Measurements from ENCODE around the gene GALNT9. TPM values are rescaled to one million over a fixed set of nuclear protein-coding genes. Genes with fewer than 3 reads are reported as not detected.
"Not testable (repeated sequence)": the region's sequence is repeated elsewhere in the genome, so short reads cannot be mapped to it uniquely, and the experiment has no call there.

Gene GALNT9
- total RNA-seq, 4 donors from 2014 or later = 1.6 TPM; not detected in 3

DNA sequence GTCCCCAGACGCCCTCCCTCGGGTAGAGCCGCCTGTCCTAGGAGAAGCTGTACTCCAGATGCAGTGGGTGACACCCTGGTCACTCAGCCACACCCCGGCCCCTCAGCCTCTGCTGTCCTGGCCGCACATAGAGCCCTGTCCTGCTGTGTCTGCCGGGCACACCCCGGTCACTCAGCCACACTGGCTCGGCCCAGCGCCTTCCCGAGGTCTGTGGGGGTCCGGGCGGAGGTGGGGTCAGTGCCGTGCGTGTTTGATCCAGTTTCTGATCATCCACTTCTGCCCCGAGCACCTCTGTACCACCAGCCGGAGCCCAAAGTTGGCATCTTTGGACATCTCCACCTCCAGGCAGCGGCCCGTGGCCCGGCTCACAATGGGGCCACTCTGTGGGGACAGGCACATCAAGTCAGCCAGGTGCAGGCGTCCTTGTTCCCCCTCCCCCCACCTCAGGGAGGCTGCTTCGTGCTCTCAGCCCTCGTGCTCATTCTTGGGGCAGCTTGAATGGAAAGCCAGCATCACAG lies 132.5 kb downstream of the GALNT9 start:
- Histone ChIP-seq H3K27ac (no peak overlapping the region), H3K4me3 (no peak overlapping the region), H3K4me1 (no peaks in the 10 kb centered on the region), H3K27me3 (peaks cover 0 to 15% of the 10 kb centered on the region in 2 donors), H3K9me3 (peaks cover 0 to 18% (median 0%) of the 10 kb centered on the region in 4 donors), H3K36me3 (no peaks in the 10 kb centered on the region)
- 85 to 88% methylated on average over 18 of the region's 22 CpGs for WGBS, 2 donors
- DNase-seq (ENCODE audit: low spot score in 2 of 2) = no peak
- TF ChIP-seq, protein P1, sequence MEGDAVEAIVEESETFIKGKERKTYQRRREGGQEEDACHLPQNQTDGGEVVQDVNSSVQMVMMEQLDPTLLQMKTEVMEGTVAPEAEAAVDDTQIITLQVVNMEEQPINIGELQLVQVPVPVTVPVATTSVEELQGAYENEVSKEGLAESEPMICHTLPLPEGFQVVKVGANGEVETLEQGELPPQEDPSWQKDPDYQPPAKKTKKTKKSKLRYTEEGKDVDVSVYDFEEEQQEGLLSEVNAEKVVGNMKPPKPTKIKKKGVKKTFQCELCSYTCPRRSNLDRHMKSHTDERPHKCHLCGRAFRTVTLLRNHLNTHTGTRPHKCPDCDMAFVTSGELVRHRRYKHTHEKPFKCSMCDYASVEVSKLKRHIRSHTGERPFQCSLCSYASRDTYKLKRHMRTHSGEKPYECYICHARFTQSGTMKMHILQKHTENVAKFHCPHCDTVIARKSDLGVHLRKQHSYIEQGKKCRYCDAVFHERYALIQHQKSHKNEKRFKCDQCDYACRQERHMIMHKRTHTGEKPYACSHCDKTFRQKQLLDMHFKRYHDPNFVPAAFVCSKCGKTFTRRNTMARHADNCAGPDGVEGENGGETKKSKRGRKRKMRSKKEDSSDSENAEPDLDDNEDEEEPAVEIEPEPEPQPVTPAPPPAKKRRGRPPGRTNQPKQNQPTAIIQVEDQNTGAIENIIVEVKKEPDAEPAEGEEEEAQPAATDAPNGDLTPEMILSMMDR (IDR thresholded peaks at IDR 0.05) = no peak
- TF ChIP-seq POLR2A (IDR thresholded peaks at IDR 0.05) (no peak), EP300 (IDR thresholded peaks at IDR 0.05) (no peak)

DNA sequence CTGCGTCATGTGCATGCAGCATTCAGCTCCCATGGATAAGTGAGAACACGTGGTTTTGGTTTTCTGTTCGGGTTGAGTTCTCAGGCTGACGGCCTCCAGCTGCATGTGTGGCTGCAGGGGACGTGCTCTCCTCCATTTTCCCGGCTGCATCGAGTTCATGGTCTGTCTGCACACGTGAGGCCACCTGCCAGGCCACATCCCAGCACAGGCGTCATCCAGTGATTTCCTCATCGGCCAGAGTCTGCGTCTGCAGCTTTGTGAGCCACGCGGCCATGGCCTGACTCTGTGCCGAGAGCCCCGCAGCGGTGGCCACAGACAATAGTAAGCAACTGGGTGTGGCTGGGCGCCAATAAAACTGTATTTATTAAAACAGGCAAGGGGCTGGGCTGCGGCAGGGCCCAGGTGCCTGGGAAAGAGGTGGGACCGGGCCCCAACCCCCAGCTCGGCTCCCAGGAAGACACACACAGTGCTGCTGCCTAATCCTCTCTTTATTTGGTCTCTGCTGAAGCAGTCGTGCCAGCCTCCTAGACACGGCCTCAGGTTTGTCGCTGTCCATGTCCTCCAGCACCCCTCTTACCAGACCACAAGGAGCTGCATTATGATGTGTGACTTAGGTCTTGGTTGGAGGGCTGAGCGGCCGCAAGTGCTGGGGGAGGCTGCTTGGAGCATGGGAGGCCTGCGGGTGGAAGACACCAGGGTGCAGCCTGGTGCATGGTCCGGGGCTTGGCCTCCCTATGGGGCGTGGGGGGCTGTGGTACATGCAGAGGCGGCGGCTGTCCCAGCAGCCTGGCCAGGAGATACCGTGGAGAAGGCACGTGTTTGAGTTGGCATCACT lies 133.1 kb downstream of the GALNT9 start:
- Histone ChIP-seq H3K4me1 (no peaks in the 10 kb centered on the region), H3K27me3 (peaks cover 0 to 12% of the 10 kb centered on the region in 2 donors), H3K9me3 (peaks cover 0 to 18% (median 0%) of the 10 kb centered on the region in 4 donors), H3K36me3 (no peaks in the 10 kb centered on the region), H3K27ac (no peak overlapping the region), H3K4me3 (no peak overlapping the region)
- TF ChIP-seq, protein P1 (IDR thresholded peaks at IDR 0.05) = no peak
- TF ChIP-seq POLR2A (IDR thresholded peaks at IDR 0.05) = no peak
- TF ChIP-seq EP300 (IDR thresholded peaks at IDR 0.05) = no peak
- WGBS, 2 donors = 59 to 64% methylated on average over 28 to 30 of the region's 32 CpGs
- DNase-seq (ENCODE audit: low spot score in 2 of 2) = no peak

DNA sequence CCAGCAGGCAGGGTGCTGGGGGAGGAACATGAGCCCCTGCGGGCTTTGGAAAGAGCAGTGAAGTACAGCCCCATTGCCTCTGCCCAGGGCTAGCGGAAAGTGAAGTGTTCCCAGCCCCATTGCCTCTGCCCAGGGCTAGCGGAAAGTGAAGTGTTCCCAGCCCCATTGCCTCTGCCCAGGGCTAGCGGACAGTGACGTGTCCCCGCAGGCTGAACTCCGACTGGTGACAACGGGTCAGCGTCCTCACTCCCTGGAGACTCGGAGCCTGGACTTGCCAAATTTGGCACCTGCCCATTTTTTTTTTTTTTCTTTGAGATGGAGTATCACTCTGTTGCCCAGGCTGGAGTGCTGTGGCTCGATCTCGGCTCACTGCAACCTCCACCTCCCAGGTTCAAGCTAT lies 134.1 kb downstream of the GALNT9 start:
- WGBS, 2 donors = 79 to 82% methylated on average over 12 of the region's 12 CpGs
- not testable (repeated sequence) for H3K36me3 ChIP-seq; H3K4me3 ChIP-seq; DNase-seq (ENCODE audit: low spot score in 2 of 2); H3K27ac ChIP-seq; H3K4me1 ChIP-seq
- H3K9me3 ChIP-seq = peaks cover 0 to 18% (median 0%) of the 10 kb centered on the region in 4 donors
- H3K27me3 ChIP-seq = peaks cover 0 to 15% of the 10 kb centered on the region in 2 donors

DNA sequence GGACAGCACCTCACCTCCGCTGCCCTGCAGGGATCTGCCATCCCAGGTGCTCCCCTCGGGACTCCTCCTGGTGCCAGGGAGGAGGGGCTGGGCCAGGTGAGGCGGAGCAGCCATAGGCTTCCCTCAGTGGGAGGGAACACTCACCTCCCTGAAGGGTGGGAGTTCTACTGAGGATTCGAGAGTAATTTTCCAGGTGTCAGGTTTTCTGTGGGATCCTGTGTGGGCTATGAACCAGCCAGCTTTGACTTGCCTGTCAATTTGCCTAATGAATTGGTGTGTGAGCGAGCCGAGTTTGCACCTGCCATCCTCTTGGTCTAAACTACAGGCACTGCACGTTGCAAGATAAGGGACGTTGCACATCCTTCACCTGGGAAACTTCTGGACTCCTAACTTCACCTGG lies 134.8 kb downstream of the GALNT9 start:
- Histone ChIP-seq H3K36me3 (no peaks in the 10 kb centered on the region), H3K9me3 (peaks cover 0 to 18% (median 0%) of the 10 kb centered on the region in 4 donors), H3K27me3 (peaks cover 0 to 17% of the 10 kb centered on the region in 2 donors), H3K4me1 (peaks cover 0 to 13% (median 6%) of the 10 kb centered on the region in 4 donors), H3K4me3 (no peak overlapping the region), H3K27ac (no peak overlapping the region)
- WGBS, 2 donors = 82 to 84% methylated on average over 8 of the region's 8 CpGs
- no peak for DNase-seq (ENCODE audit: low spot score in 2 of 2)
- TF ChIP-seq, protein P1 (IDR thresholded peaks at IDR 0.05) = no peak
- TF ChIP-seq POLR2A (IDR thresholded peaks at IDR 0.05) (no peak), EP300 (IDR thresholded peaks at IDR 0.05) (no peak)

DNA sequence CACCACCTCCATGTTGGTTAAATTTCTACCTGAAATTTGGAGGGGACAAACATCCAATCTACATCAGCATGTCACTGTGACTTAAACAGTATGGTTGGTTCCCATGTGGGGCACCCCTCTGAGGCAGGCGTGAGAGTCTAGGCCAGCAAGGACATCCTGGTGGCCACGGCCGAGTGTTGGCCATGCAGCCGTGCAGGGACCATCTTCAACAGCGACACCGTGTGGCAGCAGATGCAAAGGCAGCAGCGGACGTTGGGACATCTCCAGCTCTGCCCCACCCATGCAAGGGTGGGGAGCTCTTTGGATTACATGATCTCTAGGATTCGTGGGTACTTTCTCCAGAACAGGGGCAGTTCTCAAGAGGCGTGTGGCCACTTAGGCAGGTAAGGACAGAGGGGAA lies 135.3 kb downstream of the GALNT9 start:
- H3K36me3 ChIP-seq = no peaks in the 10 kb centered on the region
- peaks cover 0 to 18% (median 7%) of the 10 kb centered on the region in 4 donors for H3K4me1 ChIP-seq
- H3K27me3 ChIP-seq = peaks cover 0 to 17% of the 10 kb centered on the region in 2 donors
- no peak for TF ChIP-seq POLR2A (IDR thresholded peaks at IDR 0.05)
- no peak for TF ChIP-seq EP300 (IDR thresholded peaks at IDR 0.05)
- TF ChIP-seq, protein P1 (IDR thresholded peaks at IDR 0.05) = no peak
- WGBS, 2 donors = 58 to 59% methylated on average over 10 of the region's 10 CpGs
- no peak overlapping the region for H3K27ac ChIP-seq
- H3K9me3 ChIP-seq = peaks cover 0 to 18% (median 0%) of the 10 kb centered on the region in 4 donors
- DNase-seq (ENCODE audit: low spot score in 2 of 2) = no peak
- no peak overlapping the region for H3K4me3 ChIP-seq

All from tibial nerve (tissue), 4 donors.